HepG2 (cell line): ENCODE data around the gene NEU4.

Experiments used
- HNF4A ChIP-seq: sonication (generic); formaldehyde crosslinking; IDR thresholded peaks from 2 replicates; pipeline ENCODE4 v1.4.0; 2020; ENCODE audit warnings: missing genetic modification reagents
- SOX13 ChIP-seq, 3 experiments: fragments of 450-650 bp in 1 of 3; sonication (generic) in 1 of 3; formaldehyde crosslinking in 1 of 3; IDR thresholded peaks in 2 of 3; conservative IDR thresholded peaks in 1 of 3; 2 replicates each; pipeline versions ENCODE4 v1.5.0 to v1.6.1; 2016 to 2020; ENCODE audit warnings: antibody characterized with exemption in 1 of 3, mild to moderate bottlenecking in 1 of 3, missing compliant biosample characterization in 1 of 3, missing genetic modification reagents in 1 of 3, moderate library complexity in 1 of 3
- TF ChIP-seq, protein P1 (sequence below): IDR thresholded peaks from 2 replicates; pipeline ENCODE4 v1.6.1; 2016

DNA sequence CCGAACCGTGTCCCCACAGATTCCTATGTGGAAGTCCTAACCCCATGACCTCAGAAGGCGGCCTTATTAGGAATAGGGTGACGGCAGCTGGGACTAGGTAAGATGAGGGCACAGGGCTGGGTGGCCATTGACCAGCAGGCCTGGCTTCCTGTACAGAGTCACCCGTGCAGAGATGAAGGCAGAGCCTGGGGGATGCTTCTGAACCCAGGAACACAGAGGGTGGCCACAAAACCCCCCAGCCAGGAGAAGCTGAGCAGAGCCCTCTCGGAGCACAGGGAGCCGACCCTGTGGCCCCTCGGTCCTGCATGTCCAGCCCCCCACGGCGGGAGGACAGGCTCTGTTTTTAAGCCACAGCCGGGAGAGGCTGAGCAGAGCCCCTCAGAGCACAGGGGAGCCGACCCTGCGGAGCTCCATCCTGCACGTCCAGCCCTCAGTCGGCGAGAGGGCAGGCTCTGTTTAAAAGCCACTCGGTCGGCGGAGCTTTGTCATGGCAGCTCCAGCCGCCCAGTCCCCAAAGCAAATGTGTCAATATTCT lies 47.0 kb downstream of the NEU4 start:
- TF ChIP-seq, protein P1, sequence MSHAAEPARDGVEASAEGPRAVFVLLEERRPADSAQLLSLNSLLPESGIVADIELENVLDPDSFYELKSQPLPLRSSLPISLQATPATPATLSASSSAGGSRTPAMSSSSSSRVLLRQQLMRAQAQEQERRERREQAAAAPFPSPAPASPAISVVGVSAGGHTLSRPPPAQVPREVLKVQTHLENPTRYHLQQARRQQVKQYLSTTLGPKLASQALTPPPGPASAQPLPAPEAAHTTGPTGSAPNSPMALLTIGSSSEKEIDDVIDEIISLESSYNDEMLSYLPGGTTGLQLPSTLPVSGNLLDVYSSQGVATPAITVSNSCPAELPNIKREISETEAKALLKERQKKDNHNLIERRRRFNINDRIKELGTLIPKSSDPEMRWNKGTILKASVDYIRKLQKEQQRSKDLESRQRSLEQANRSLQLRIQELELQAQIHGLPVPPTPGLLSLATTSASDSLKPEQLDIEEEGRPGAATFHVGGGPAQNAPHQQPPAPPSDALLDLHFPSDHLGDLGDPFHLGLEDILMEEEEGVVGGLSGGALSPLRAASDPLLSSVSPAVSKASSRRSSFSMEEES = no peak
- no peak for TF ChIP-seq SOX13 (IDR thresholded peaks at IDR 0.05)
- TF ChIP-seq SOX13 (CRISPR knock-in tag; conservative IDR thresholded peaks at IDR 0.05 in 1 of 2, IDR thresholded peaks at IDR 0.05 in 1 of 2) = no peak
- no peak for TF ChIP-seq HNF4A
